RWPE2 (cell line): ENCODE data around the gene P2RX1.

ENCODE experiments used
- ATAC-seq: fragments of 200-7000 bp; cut with Tn5 transposase; 3 replicates; pipeline ENCODE4 v1.9.1; 2021; ENCODE audit warnings: low read depth
- DNase-seq: peaks from one replicate; pipeline ENCODE4 v3.0.0-alpha.2; 2020; ENCODE audit warnings: low spot score
- H3K27ac ChIP-seq: fragments of 450-650 bp; 2 replicates; pipeline ENCODE4 v1.5.1; 2017; ENCODE audit warnings: mild to moderate bottlenecking; ENCODE audit not compliant: poor library complexity, severe bottlenecking
- H3K27me3 ChIP-seq: fragments of 250-450 bp; sonication (Bioruptor Pico); 2 replicates; pipeline ENCODE4 v1.5.1; 2021; ENCODE audit warnings: mild to moderate bottlenecking, moderate library complexity; ENCODE audit not compliant: insufficient read depth, poor library complexity, severe bottlenecking
- H3K36me3 ChIP-seq: fragments of 250-450 bp; sonication (Bioruptor Pico); 2 replicates; pipeline ENCODE4 v1.5.1; 2020; ENCODE audit warnings: low read depth, mild to moderate bottlenecking, moderate library complexity
- H3K4me1 ChIP-seq: fragments of 250-450 bp; sonication (Bioruptor Pico); 2 replicates; pipeline ENCODE4 v1.5.1; 2021; ENCODE audit warnings: mild to moderate bottlenecking, moderate library complexity; ENCODE audit not compliant: insufficient read depth, poor library complexity, severe bottlenecking
- H3K4me3 ChIP-seq: fragments of 250-450 bp; sonication (Bioruptor Pico); 2 replicates; pipeline ENCODE4 v1.5.1; 2021; ENCODE audit warnings: mild to moderate bottlenecking, moderate library complexity; ENCODE audit not compliant: severe bottlenecking
- H3K9me3 ChIP-seq: fragments of 250-450 bp; sonication (Bioruptor Pico); 2 replicates; pipeline ENCODE4 v1.5.1; 2021; ENCODE audit warnings: mild to moderate bottlenecking, moderate library complexity; ENCODE audit not compliant: severe bottlenecking
- CTCF ChIP-seq: fragments of 450-650 bp; IDR thresholded peaks from one replicate; pipeline ENCODE4 v1.5.1; 2017; ENCODE audit warnings: mild to moderate bottlenecking, moderate library complexity; ENCODE audit not compliant: poor library complexity, severe bottlenecking

Gene P2RX1

GRCh38 chr17:3915995-3916696 lies at the start of gene P2RX1:
TSS of gene P2RX1 (minus strand) at chr17:3916465. CDS start at chr17:3916225, 240 bp downstream.
- H3K36me3 ChIP-seq, result no peaks in the 10 kb centered on the region
- H3K4me1 ChIP-seq, result no peaks in the 10 kb centered on the region
- no peak within 1 kb of the TSS for H3K27ac ChIP-seq
- TF ChIP-seq CTCF, result no peak
- no peak for ATAC-seq
- no peak within 1 kb of the TSS for H3K4me3 ChIP-seq
- no peak for DNase-seq
- H3K9me3 ChIP-seq, result no peaks in the 10 kb centered on the region
- H3K27me3 ChIP-seq, result no peaks in the 10 kb centered on the region

GRCh38 chr17:3965118-3965800 lies 49.0 kb upstream of the P2RX1 start:
- H3K4me3 ChIP-seq, result no peak overlapping the region
- H3K27ac ChIP-seq, result no peak overlapping the region
- TF ChIP-seq CTCF, result no peak
- peak; percentile 59 for ATAC-seq
- peaks cover 26% of the 10 kb centered on the region for H3K27me3 ChIP-seq
- DNase-seq, result no peak
- H3K4me1 ChIP-seq, result no peaks in the 10 kb centered on the region
- H3K9me3 ChIP-seq, result no peaks in the 10 kb centered on the region
- no peaks in the 10 kb centered on the region for H3K36me3 ChIP-seq

- DNase-seq, result peak; percentile 30
These were observed 48.2 kb upstream of the P2RX1 start, which contains the start of gene ATP2A3 for GRCh38 chr17:3964203-3965117. TSS of gene ATP2A3 (minus strand) at chr17:3964437. CDS start at chr17:3964291, 146 bp downstream.

More at GRCh38 chr17:3964203-3965117, 48.2 kb upstream of the P2RX1 start, which contains the start of gene ATP2A3:
- peak; percentile 30; the same call in 2 of the 3 replicates for ATAC-seq
- no peak for TF ChIP-seq CTCF
- Histone ChIP-seq H3K9me3 (no peaks in the 10 kb centered on the region), H3K27ac (no peak within 1 kb of the TSS), H3K27me3 (peaks cover 26% of the 10 kb centered on the region), H3K36me3 (no peaks in the 10 kb centered on the region), H3K4me3 (peak within 1 kb of the TSS; percentile 32), H3K4me1 (peaks cover 2% of the 10 kb centered on the region)
